Activated naive CD8-positive, alpha-beta T cell treated with anti-CD3 and anti-CD28 coated beads, Interleukin-2, amount 50 U/mL, for 24 hours (primary cell): ENCODE data around the gene PLD6.
"Not testable (repeated sequence)": the region's sequence is repeated elsewhere in the genome, so short reads cannot be mapped to it uniquely, and the experiment has no call there.

Experiments used
- ATAC-seq: fragments of 150-1000 bp; cut with Tn5 transposase; one replicate; pipeline ENCODE4 v1.10.0; 2021
- DNase-seq: peaks from one replicate; pipeline ENCODE4 v3.0.0; 2021
- H3K27ac Mint-ChIP-seq: one replicate; pipeline ENCODE4 v1.8.0; 2021; ENCODE audit warnings: mild to moderate bottlenecking, mixed read lengths
- H3K27me3 Mint-ChIP-seq: one replicate; pipeline ENCODE4 v1.8.0; 2021; ENCODE audit warnings: mixed read lengths
- H3K36me3 Mint-ChIP-seq: one replicate; pipeline ENCODE4 v1.8.0; 2021; ENCODE audit warnings: low read depth, mixed read lengths
- H3K4me1 Mint-ChIP-seq: one replicate; pipeline ENCODE4 v1.8.0; 2021; ENCODE audit warnings: mixed read lengths
- H3K4me3 Mint-ChIP-seq: one replicate; pipeline ENCODE4 v1.8.0; 2021; ENCODE audit warnings: mild to moderate bottlenecking, moderate library complexity, mixed read lengths
- H3K9me3 Mint-ChIP-seq: one replicate; pipeline ENCODE4 v1.8.0; 2021; ENCODE audit warnings: mixed read lengths

Gene PLD6

DNA sequence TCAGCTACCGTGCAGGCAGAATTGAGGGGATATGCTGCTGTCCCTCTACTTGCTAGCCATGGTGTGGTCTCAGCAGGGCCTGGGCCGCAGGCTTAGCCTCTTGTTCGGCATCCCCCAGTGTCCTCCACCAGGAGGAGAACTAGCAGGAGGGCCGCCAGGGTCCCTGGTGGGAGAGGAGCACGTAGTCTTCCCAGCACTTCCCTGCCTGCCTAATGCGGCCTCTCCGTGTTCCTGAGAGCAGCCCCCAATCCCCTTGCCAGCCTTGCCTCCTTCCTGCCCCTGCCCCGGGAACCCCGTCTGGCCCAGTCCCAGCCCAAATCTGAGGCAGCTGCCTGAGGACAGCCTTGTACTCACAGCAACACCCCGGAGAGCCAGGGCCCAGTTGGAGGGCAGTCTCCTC lies 38.1 kb downstream of the PLD6 start:
- no peak for ATAC-seq
- Mint-ChIP-seq H3K36me3 (peaks cover 22% of the 10 kb centered on the region), H3K27me3 (no peaks in the 10 kb centered on the region), H3K27ac (no peak overlapping the region), H3K9me3 (no peaks in the 10 kb centered on the region), H3K4me3 (no peak overlapping the region), H3K4me1 (peaks cover 18% of the 10 kb centered on the region)
- no peak for DNase-seq

- no peaks in the 10 kb centered on the region for H3K27me3 Mint-ChIP-seq
- no peaks in the 10 kb centered on the region for H3K9me3 Mint-ChIP-seq
- H3K36me3 Mint-ChIP-seq: peaks cover 19% of the 10 kb centered on the region
- peaks cover 14% of the 10 kb centered on the region for H3K4me1 Mint-ChIP-seq
- DNase-seq (no peak), ATAC-seq (no peak)
- H3K27ac Mint-ChIP-seq: no peak overlapping the region
- H3K4me3 Mint-ChIP-seq: no peak overlapping the region
These were observed 38.8 kb downstream of the PLD6 start for GRCh38 chr17:17167356-17167755.

DNA sequence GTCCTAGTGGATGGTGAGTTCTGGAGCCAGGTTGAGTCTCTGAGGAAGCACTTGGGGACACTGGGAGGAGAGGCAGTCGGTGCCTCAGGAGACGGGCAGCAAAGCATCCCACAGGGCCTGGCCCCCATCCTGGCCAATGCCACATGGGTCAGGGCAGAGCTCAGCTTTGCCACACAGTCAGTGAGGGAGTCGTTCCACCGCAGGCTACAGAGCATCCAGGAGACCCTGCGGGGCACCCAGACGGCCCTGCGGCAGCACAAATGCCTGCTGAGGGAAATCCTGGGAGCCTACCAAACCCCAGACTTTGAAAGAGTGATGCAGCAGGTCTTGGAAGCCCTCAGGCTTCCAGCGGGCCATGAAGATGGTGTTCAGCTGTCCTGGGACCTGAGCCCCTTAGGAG lies 39.7 kb downstream of the PLD6 start:
- no peak overlapping the region for H3K4me3 Mint-ChIP-seq
- no peak overlapping the region for H3K27ac Mint-ChIP-seq
- H3K36me3 Mint-ChIP-seq: peaks cover 17% of the 10 kb centered on the region
- no peak for ATAC-seq
- H3K9me3 Mint-ChIP-seq: no peaks in the 10 kb centered on the region
- no peaks in the 10 kb centered on the region for H3K27me3 Mint-ChIP-seq
- no peak for DNase-seq
- peaks cover 11% of the 10 kb centered on the region for H3K4me1 Mint-ChIP-seq

DNA sequence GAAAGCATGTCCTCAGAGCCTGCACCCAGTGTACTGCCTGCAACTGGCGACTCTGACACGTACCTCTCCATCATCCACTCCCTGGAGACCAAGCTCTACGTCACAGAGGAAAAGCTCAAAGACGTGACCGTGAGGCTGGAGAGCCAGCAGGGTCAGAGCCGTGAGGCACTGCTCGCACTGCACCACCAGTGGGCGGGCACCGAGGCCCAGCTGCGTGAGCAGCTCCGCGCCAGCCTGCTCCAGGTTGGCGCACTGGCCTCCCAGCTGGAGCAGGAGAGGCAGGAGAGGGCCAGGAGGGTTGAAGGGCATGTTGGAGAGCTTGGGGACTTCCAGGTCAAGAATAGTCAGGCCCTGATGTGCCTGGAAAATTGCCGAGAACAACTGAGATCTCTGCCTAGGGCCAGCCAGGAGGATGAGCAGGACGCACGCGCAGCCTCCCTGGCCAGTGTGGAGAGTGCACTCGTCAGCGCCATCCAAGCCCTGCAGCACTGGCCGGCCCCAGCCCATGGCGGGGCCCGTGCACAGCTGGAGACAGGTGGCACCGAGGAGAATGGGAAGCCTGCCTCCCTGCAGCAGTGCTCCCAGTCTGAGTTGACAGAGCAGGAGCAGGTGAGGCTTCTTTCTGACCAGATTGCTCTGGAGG lies 40.3 kb downstream of the PLD6 start:
- Mint-ChIP-seq H3K36me3 (peaks cover 14% of the 10 kb centered on the region), H3K27ac (no peak overlapping the region), H3K4me1 (peaks cover 7% of the 10 kb centered on the region), H3K27me3 (no peaks in the 10 kb centered on the region), H3K9me3 (no peaks in the 10 kb centered on the region), H3K4me3 (no peak overlapping the region)
- ATAC-seq (no peak), DNase-seq (no peak)

- H3K27ac Mint-ChIP-seq: no peak overlapping the region
These were observed 41.5 kb downstream of the PLD6 start for GRCh38 chr17:17164676-17165075.

DNA sequence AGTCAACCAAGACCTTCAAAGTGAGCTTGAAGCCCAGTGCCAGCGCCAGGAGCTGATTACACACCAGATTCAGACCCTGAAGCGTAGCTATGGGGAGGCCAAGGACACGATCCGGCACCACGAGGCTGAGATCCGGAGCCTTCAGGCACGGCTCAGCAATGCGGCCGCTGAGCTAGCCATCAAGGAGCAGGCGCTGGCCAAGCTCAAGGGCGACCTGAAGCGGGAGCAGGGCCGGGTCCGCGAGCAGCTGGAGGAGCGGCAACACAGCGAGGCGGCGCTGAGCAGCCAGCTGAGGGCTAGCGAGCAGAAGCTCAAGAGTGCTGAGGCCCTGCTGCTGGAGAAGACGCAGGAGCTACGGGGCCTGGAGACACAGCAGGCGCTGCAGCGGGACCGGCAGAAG lies 42.0 kb downstream of the PLD6 start:
- H3K9me3 Mint-ChIP-seq: no peaks in the 10 kb centered on the region
- no peaks in the 10 kb centered on the region for H3K27me3 Mint-ChIP-seq
- ATAC-seq (no peak), DNase-seq (no peak)
- H3K4me3 Mint-ChIP-seq: no peak overlapping the region
- peaks cover 1% of the 10 kb centered on the region for H3K4me1 Mint-ChIP-seq
- no peak overlapping the region for H3K27ac Mint-ChIP-seq
- peaks cover 21% of the 10 kb centered on the region for H3K36me3 Mint-ChIP-seq

More at GRCh38 chr17:17164676-17165075, 41.5 kb downstream of the PLD6 start:
- no peak for ATAC-seq
- Mint-ChIP-seq H3K4me1 (peaks cover 2% of the 10 kb centered on the region), H3K4me3 (no peak overlapping the region), H3K9me3 (no peaks in the 10 kb centered on the region), H3K36me3 (peaks cover 16% of the 10 kb centered on the region), H3K27me3 (no peaks in the 10 kb centered on the region)
- no peak for DNase-seq

GRCh38 chr17:17161759-17162158 lies 44.4 kb downstream of the PLD6 start:
- no peak overlapping the region for H3K27ac Mint-ChIP-seq
- H3K4me3 Mint-ChIP-seq: no peak overlapping the region
- no peaks in the 10 kb centered on the region for H3K27me3 Mint-ChIP-seq
- DNase-seq: no peak
- ATAC-seq: no peak
- peaks cover 21% of the 10 kb centered on the region for H3K36me3 Mint-ChIP-seq
- no peaks in the 10 kb centered on the region for H3K9me3 Mint-ChIP-seq
- H3K4me1 Mint-ChIP-seq: no peaks in the 10 kb centered on the region

- no peak overlapping the region for H3K27ac Mint-ChIP-seq
- DNase-seq (no peak), ATAC-seq (no peak)
- no peaks in the 10 kb centered on the region for H3K9me3 Mint-ChIP-seq
- H3K27me3 Mint-ChIP-seq: no peaks in the 10 kb centered on the region
- no peaks in the 10 kb centered on the region for H3K4me1 Mint-ChIP-seq
- H3K4me3 Mint-ChIP-seq: no peak overlapping the region
- peaks cover 19% of the 10 kb centered on the region for H3K36me3 Mint-ChIP-seq
These were observed 45.0 kb downstream of the PLD6 start for GRCh38 chr17:17161121-17161520.

DNA sequence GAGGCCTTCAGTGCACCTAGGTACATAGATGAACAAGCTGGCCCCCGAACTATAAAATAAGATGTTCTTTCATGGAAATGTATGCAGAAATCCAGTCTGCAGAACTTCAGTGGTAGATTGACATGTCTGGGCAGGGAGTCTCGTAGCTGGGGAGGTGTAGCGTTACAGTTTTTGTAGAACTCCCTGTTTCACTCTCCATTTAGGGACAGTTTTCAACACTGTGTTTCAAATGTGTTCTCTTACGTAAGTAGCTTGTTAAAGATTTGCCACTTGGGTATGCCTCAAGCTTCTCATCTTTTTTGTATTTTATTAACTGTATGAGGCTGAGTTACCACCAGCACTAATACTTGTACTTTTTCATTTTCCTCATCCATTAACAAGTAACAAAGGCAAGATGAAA lies 46.6 kb downstream of the PLD6 start:
- peaks cover 5% of the 10 kb centered on the region for H3K4me1 Mint-ChIP-seq
- no peaks in the 10 kb centered on the region for H3K27me3 Mint-ChIP-seq
- ATAC-seq (no peak), DNase-seq (no peak)
- H3K9me3 Mint-ChIP-seq: no peaks in the 10 kb centered on the region
- H3K4me3 Mint-ChIP-seq: no peak overlapping the region
- H3K27ac Mint-ChIP-seq: no peak overlapping the region
- peaks cover 20% of the 10 kb centered on the region for H3K36me3 Mint-ChIP-seq

DNA sequence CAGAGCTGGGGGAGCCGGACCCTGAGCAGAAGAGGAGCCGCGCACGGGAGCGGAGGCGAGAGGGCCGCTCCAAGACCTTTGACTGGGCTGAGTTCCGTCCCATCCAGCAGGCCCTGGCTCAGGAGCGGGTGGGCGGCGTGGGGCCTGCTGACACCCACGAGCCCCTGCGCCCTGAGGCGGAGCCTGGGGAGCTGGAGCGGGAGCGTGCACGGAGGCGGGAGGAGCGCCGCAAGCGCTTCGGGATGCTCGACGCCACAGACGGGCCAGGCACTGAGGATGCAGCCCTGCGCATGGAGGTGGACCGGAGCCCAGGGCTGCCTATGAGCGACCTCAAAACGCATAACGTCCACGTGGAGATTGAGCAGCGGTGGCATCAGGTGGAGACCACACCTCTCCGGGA lies 47.6 kb downstream of the PLD6 start:
- H3K9me3 Mint-ChIP-seq, H3K27ac Mint-ChIP-seq, H3K4me3 Mint-ChIP-seq, H3K27me3 Mint-ChIP-seq, ATAC-seq, DNase-seq: not testable (repeated sequence)
- peaks cover 12% of the 10 kb centered on the region for H3K4me1 Mint-ChIP-seq
- H3K36me3 Mint-ChIP-seq: peaks cover 26% of the 10 kb centered on the region

GRCh38 chr17:17157041-17157440 lies 49.1 kb downstream of the PLD6 start:
- H3K27ac Mint-ChIP-seq: no peak overlapping the region
- ATAC-seq: no peak
- no peaks in the 10 kb centered on the region for H3K27me3 Mint-ChIP-seq
- H3K4me1 Mint-ChIP-seq: peaks cover 19% of the 10 kb centered on the region
- no peak for DNase-seq
- no peaks in the 10 kb centered on the region for H3K9me3 Mint-ChIP-seq
- peaks cover 30% of the 10 kb centered on the region for H3K36me3 Mint-ChIP-seq
- no peak overlapping the region for H3K4me3 Mint-ChIP-seq

GRCh38 chr17:17156511-17156910 lies 49.6 kb downstream of the PLD6 start:
- Mint-ChIP-seq H3K27ac (no peak overlapping the region), H3K36me3 (peaks cover 32% of the 10 kb centered on the region), H3K4me1 (peaks cover 22% of the 10 kb centered on the region), H3K9me3 (no peaks in the 10 kb centered on the region), H3K4me3 (no peak overlapping the region), H3K27me3 (no peaks in the 10 kb centered on the region)
- DNase-seq (no peak), ATAC-seq (no peak)

GRCh38 chr17:17156107-17156506 lies 50.0 kb downstream of the PLD6 start:
- ATAC-seq: no peak
- H3K4me3 Mint-ChIP-seq: no peak overlapping the region
- DNase-seq: no peak
- no peak overlapping the region for H3K27ac Mint-ChIP-seq
- H3K9me3 Mint-ChIP-seq: no peaks in the 10 kb centered on the region
- no peaks in the 10 kb centered on the region for H3K27me3 Mint-ChIP-seq
- peaks cover 33% of the 10 kb centered on the region for H3K36me3 Mint-ChIP-seq
- H3K4me1 Mint-ChIP-seq: peaks cover 26% of the 10 kb centered on the region

- Mint-ChIP-seq H3K4me1 (peaks cover 29% of the 10 kb centered on the region), H3K36me3 (peaks cover 33% of the 10 kb centered on the region), H3K27ac (no peak overlapping the region), H3K4me3 (no peak overlapping the region), H3K27me3 (no peaks in the 10 kb centered on the region), H3K9me3 (no peaks in the 10 kb centered on the region)
- no peak for ATAC-seq
- no peak for DNase-seq
These were observed 50.6 kb downstream of the PLD6 start for GRCh38 chr17:17155568-17155967.

DNA sequence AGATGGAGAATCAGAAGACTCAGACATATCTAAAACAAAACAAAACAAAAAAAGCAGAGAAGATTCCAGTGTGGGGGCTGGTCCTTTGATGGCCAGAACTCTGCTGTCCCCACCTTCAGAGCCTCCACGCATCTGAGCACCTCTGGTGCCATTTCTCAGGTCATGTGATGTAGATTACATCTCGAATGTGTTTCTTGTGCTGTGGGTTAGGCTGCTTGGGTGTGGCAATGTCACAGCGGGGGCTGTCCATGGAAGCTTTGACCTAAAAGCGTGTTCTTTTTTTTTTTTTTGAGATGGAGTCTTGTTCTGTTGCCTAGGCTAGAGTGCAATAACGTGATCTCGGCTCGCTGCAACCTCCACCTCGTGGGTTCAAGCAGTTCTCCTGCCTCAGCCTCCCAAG lies 51.2 kb downstream of the PLD6 start:
- Mint-ChIP-seq H3K9me3 (no peaks in the 10 kb centered on the region), H3K36me3 (peaks cover 37% of the 10 kb centered on the region), H3K27ac (no peak overlapping the region), H3K4me3 (no peak overlapping the region), H3K4me1 (peaks cover 35% of the 10 kb centered on the region), H3K27me3 (no peaks in the 10 kb centered on the region)
- DNase-seq (no peak), ATAC-seq (no peak)

- H3K4me3 Mint-ChIP-seq: no peak overlapping the region
- no peaks in the 10 kb centered on the region for H3K27me3 Mint-ChIP-seq
These were observed 51.6 kb downstream of the PLD6 start for GRCh38 chr17:17154556-17154955.

More at GRCh38 chr17:17154556-17154955, 51.6 kb downstream of the PLD6 start:
- ATAC-seq: no peak
- no peaks in the 10 kb centered on the region for H3K9me3 Mint-ChIP-seq
- peaks cover 37% of the 10 kb centered on the region for H3K36me3 Mint-ChIP-seq
- no peak for DNase-seq
- H3K4me1 Mint-ChIP-seq: peaks cover 38% of the 10 kb centered on the region
- H3K27ac Mint-ChIP-seq: no peak overlapping the region
